Measurements from ENCODE around the gene NHEJ1. TPM values are rescaled to one million over a fixed set of nuclear protein-coding genes. Genes with fewer than 3 reads are reported as not detected.
A peak's percentile ranks its signal among the peaks of the same experiment; 100 is the strongest.

The NHEJ1 gene
- polyA plus RNA-seq, 3 donors, result 12.6 to 20.9 (median 20.3) TPM

DNA sequence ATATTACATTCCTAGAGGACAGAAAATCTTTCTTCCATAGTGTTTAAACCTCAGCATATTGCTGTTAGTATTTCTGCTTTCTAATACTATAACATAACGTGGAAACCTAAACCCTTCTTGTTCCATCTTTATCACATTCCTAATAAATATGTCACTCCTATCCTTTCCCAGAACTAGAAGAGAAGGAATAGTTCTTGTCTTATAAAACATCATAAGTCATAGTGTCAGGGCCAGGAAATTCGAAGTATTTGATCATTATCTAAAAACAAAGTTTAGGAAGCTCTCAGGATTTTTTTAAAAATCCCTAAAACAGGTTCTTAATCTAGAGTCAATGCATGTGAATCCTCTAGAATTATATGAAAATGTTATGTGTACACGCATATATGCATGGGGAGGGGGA, 2.0 kb downstream of the NHEJ1 start:
- H3K27ac Mint-ChIP-seq, result no peak overlapping the region

DNA sequence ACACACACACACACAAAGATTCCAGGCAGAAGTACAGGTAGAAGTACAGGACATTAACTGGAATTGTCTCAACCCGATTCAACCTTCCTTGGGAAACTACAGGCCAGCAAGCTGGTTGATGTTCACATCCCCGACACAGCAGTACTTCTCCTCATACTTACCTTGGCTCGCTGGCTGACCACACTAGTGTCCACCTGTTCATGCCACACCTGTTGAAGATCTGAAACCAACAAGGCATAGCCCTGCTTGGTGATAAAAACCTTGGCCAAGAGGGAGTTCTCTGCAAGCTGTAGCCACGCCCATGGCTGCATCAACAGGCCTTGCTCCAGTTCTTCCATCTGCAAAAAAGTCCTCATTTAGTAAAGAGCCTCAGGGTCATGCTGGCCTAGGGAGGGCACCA, 2.6 kb downstream of the NHEJ1 start:
- Histone ChIP-seq H3K79me2 (ENCODE audit: insufficient read depth, low read length) (no peaks in the 10 kb centered on the region), H3K27ac (ENCODE audit: low read depth in 1 of 2, low read length in 2 of 2) (no peak overlapping the region), H3K36me3 (replicated peaks in 1 of 2; ENCODE audit: control insufficient read depth in 1 of 2, insufficient read depth in 2 of 2, low read length in 2 of 2) (peaks cover 22 to 36% of the 10 kb centered on the region in 2 donors), H4K20me1 (ENCODE audit: insufficient read depth, low read length) (no peaks in the 10 kb centered on the region), H2AFZ (ENCODE audit: insufficient read depth, low read depth, low read length, poor library complexity, severe bottlenecking) (no peak overlapping the region), H3K4me1 (ENCODE audit: control insufficient read depth in 1 of 2, insufficient read depth in 2 of 2, low read length in 2 of 2) (peaks cover 15 to 18% of the 10 kb centered on the region in 2 donors), H3K9ac (ENCODE audit: insufficient read depth, low read length, poor library complexity, severe bottlenecking) (no peak overlapping the region), H3K4me3 (replicated peaks in 1 of 3; ENCODE audit: low read depth in 2 of 3, low read length in 3 of 3) (no peak overlapping the region), H3K9me3 (replicated peaks in 1 of 2; ENCODE audit: control insufficient read depth in 1 of 2, insufficient read depth in 1 of 2, low read length in 2 of 2) (no peaks in the 10 kb centered on the region), H3K4me2 (replicated peaks; ENCODE audit: extremely low read depth, low read length, poor library complexity, severe bottlenecking) (no peak overlapping the region), H3K27me3 (ENCODE audit: control insufficient read depth in 2 of 2, insufficient read depth in 2 of 2, low read length in 2 of 2) (no peaks in the 10 kb centered on the region)
- H3K27ac Mint-ChIP-seq, result peak overlapping the region in 1 of 7 donors; percentile 70
- TF ChIP-seq, protein P1, sequence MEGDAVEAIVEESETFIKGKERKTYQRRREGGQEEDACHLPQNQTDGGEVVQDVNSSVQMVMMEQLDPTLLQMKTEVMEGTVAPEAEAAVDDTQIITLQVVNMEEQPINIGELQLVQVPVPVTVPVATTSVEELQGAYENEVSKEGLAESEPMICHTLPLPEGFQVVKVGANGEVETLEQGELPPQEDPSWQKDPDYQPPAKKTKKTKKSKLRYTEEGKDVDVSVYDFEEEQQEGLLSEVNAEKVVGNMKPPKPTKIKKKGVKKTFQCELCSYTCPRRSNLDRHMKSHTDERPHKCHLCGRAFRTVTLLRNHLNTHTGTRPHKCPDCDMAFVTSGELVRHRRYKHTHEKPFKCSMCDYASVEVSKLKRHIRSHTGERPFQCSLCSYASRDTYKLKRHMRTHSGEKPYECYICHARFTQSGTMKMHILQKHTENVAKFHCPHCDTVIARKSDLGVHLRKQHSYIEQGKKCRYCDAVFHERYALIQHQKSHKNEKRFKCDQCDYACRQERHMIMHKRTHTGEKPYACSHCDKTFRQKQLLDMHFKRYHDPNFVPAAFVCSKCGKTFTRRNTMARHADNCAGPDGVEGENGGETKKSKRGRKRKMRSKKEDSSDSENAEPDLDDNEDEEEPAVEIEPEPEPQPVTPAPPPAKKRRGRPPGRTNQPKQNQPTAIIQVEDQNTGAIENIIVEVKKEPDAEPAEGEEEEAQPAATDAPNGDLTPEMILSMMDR (IDR thresholded peaks at IDR 0.05), result no peak
- H3K36me3 Mint-ChIP-seq, result peaks cover 29 to 43% of the 10 kb centered on the region in 2 donors
- 100% methylated on average over 4 of the region's 4 CpGs for WGBS (ENCODE audit: insufficient coverage)
- peaks cover 17% of the 10 kb centered on the region for H3K4me1 Mint-ChIP-seq
- intact Hi-C loops (cut with micrococcal nuclease), result loop anchor here in 1 of 2 donors (10.0 kb wide), 1 partner anchor 163 kb away; the partner anchor contains the start of gene CRYBA2
- H3K9me3 Mint-ChIP-seq, result no peaks in the 10 kb centered on the region
- DNase-seq, result no peak
- no peak overlapping the region for H3K4me3 Mint-ChIP-seq
- peaks cover 0 to 3% (median 2%) of the 10 kb centered on the region in 3 donors for H3K27me3 Mint-ChIP-seq (ENCODE audit: low read depth in 3 of 3)

More for the DNA sequence above, 2.0 kb downstream of the NHEJ1 start:
- DNase-seq, result no peak
- Histone ChIP-seq H3K27me3 (ENCODE audit: control insufficient read depth in 2 of 2, insufficient read depth in 2 of 2, low read length in 2 of 2) (no peaks in the 10 kb centered on the region), H3K9me3 (replicated peaks in 1 of 2; ENCODE audit: control insufficient read depth in 1 of 2, insufficient read depth in 1 of 2, low read length in 2 of 2) (no peaks in the 10 kb centered on the region), H3K36me3 (replicated peaks in 1 of 2; ENCODE audit: control insufficient read depth in 1 of 2, insufficient read depth in 2 of 2, low read length in 2 of 2) (peaks cover 22 to 30% of the 10 kb centered on the region in 2 donors), H2AFZ (ENCODE audit: insufficient read depth, low read depth, low read length, poor library complexity, severe bottlenecking) (no peak overlapping the region), H3K4me2 (replicated peaks; ENCODE audit: extremely low read depth, low read length, poor library complexity, severe bottlenecking) (no peak overlapping the region), H4K20me1 (ENCODE audit: insufficient read depth, low read length) (no peaks in the 10 kb centered on the region), H3K27ac (ENCODE audit: low read depth in 1 of 2, low read length in 2 of 2) (no peak overlapping the region), H3K4me1 (ENCODE audit: control insufficient read depth in 1 of 2, insufficient read depth in 2 of 2, low read length in 2 of 2) (peaks cover 15 to 18% of the 10 kb centered on the region in 2 donors), H3K4me3 (replicated peaks in 1 of 3; ENCODE audit: low read depth in 2 of 3, low read length in 3 of 3) (no peak overlapping the region), H3K9ac (ENCODE audit: insufficient read depth, low read length, poor library complexity, severe bottlenecking) (no peak overlapping the region), H3K79me2 (ENCODE audit: insufficient read depth, low read length) (no peaks in the 10 kb centered on the region)
- Mint-ChIP-seq H3K27me3 (ENCODE audit: low read depth in 3 of 3) (peaks cover 0 to 3% (median 2%) of the 10 kb centered on the region in 3 donors), H3K9me3 (no peaks in the 10 kb centered on the region), H3K4me3 (no peak overlapping the region), H3K36me3 (peaks cover 28 to 39% of the 10 kb centered on the region in 2 donors), H3K4me1 (peaks cover 17% of the 10 kb centered on the region)
- TF ChIP-seq, protein P1 (IDR thresholded peaks at IDR 0.05), result no peak
- intact Hi-C loops (cut with micrococcal nuclease), result loop anchor here in 1 of 2 donors (10.0 kb wide), 1 partner anchor 164 kb away; the partner anchor contains the start of gene CRYBA2
- WGBS (ENCODE audit: insufficient coverage), result no CpG with 5 or more reads among the region's 3 CpGs
